Caco-2 (cell line): ENCODE data around the gene ATP5ME. TPM values are rescaled to one million over a fixed set of nuclear protein-coding genes. Genes with fewer than 3 reads are reported as not detected.

Source experiments
- BruUV-seq: library from RNA; stranded (reverse); fragments of 400-500 nt; replicated peaks from 2 replicates; lab custom pipeline; 2021; lab: Mats Ljungman, UMichigan
- CTCF ChIA-PET: fragments of 300-600 bp; sonication (Branson Sonifier 250); formaldehyde crosslinking; loops from one replicate; lab custom pipeline; 2022; ENCODE audit warnings: antibody characterized with exemption; lab: Charles Lee
- POLR2A ChIA-PET: fragments of 300-600 bp; sonication (Branson Sonifier 250); formaldehyde crosslinking; loops from one replicate; lab custom pipeline; 2022; ENCODE audit warnings: antibody characterized with exemption; lab: Charles Lee
- DNase-seq, 2 experiments: peaks; one replicate each; pipeline versions ENCODE4 v3.0.0 to v3.0.0-alpha.2; 2020 to 2022
- H3K27me3 ChIP-seq: replicated peaks from 2 replicates; pipeline ENCODE4 v1.6.0; 2011; ENCODE audit warnings: low read length; ENCODE audit not compliant: control insufficient read depth, insufficient read depth
- H3K36me3 ChIP-seq: 2 replicates; pipeline ENCODE4 v1.5.1; 2011; ENCODE audit warnings: low read length; ENCODE audit not compliant: control insufficient read depth, insufficient read depth
- H3K4me1 ChIP-seq: fragments of 250-450 bp; sonication (Bioruptor Pico); 2 replicates; pipeline ENCODE4 v1.5.1; 2020; ENCODE audit warnings: mild to moderate bottlenecking
- H3K4me3 ChIP-seq: 2 replicates; pipeline ENCODE4 v1.5.1; 2011; ENCODE audit warnings: low read depth, mild to moderate bottlenecking, control low read depth, low read length
- H3K9me3 ChIP-seq: fragments of 250-450 bp; sonication (Bioruptor Pico); 2 replicates; pipeline ENCODE4 v1.5.1; 2020; ENCODE audit warnings: mild to moderate bottlenecking, moderate library complexity
- H3K27ac Mint-ChIP-seq: one replicate; pipeline ENCODE4 v1.8.0; 2022; ENCODE audit warnings: mixed read lengths; ENCODE audit not compliant: unreplicated experiment
- H3K27me3 Mint-ChIP-seq: one replicate; pipeline ENCODE4 v1.8.0; 2022; ENCODE audit warnings: mixed read lengths; ENCODE audit not compliant: insufficient read depth, unreplicated experiment
- H3K36me3 Mint-ChIP-seq: one replicate; pipeline ENCODE4 v1.8.0; 2022; ENCODE audit warnings: mild to moderate bottlenecking, mixed read lengths; ENCODE audit not compliant: insufficient read depth, unreplicated experiment
- H3K4me1 Mint-ChIP-seq: one replicate; pipeline ENCODE4 v1.8.0; 2022; ENCODE audit warnings: low read depth, mixed read lengths; ENCODE audit not compliant: unreplicated experiment
- H3K4me3 Mint-ChIP-seq: one replicate; pipeline ENCODE4 v1.8.0; 2022; ENCODE audit warnings: mild to moderate bottlenecking, moderate library complexity, mixed read lengths; ENCODE audit not compliant: unreplicated experiment
- H3K9me3 Mint-ChIP-seq: one replicate; pipeline ENCODE4 v1.8.0; 2022; ENCODE audit warnings: mixed read lengths; ENCODE audit not compliant: unreplicated experiment
- intact Hi-C: fragments of 100-400 bp; cut with micrococcal nuclease; formaldehyde crosslinking; loops from one replicate; pipeline ENCODE4 v1.10.0; 2022; ENCODE audit not compliant: unreplicated experiment
- total RNA-seq: library from RNA; stranded (reverse); gene quantifications from 2 replicates; pipeline ENCODE4 v1.2.3, GENCODE V29; 2022
- TF ChIP-seq, protein P1 (sequence below), 2 experiments: fragments of 200-600 bp in 1 of 2; IDR thresholded peaks; 1 replicate in 1 of 2; 2 replicates in 1 of 2; pipeline versions ENCODE4 v1.5.1 to v1.8.0; 2011 to 2022; ENCODE audit warnings: antibody characterized with exemption in 1 of 2, control low read depth in 1 of 2, inconsistent platforms in 1 of 2, low read depth in 1 of 2, low read length in 1 of 2, mild to moderate bottlenecking in 1 of 2, moderate library complexity in 1 of 2; ENCODE audit not compliant: insufficient read depth in 1 of 2, severe bottlenecking in 1 of 2, unreplicated experiment in 1 of 2

The ATP5ME gene
- total RNA-seq, 1 experiment from 2014 or later = 244 TPM

DNA sequence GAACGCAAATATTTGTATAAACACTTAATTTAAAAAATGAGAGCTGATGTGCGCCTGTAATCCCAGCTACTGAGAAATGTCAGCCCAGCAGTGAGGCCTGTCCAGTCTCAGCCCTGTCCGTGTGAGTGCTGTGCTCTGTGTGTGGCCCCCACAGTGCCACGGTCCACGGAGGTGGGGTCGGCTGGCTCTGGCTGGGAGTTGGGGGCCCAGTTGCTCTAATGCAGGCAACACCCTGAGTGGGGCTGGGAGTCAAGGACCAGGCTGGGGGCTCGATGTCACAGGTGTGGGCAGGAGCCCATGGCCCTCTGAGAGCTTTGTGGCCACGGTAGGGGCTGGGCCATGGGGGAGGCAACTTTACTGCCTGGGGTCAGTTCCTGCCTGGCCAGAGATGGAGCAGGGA, 44.4 kb upstream of the ATP5ME start:
- Mint-ChIP-seq H3K27ac (no peak overlapping the region), H3K9me3 (no peaks in the 10 kb centered on the region), H3K27me3 (no peaks in the 10 kb centered on the region), H3K4me1 (no peaks in the 10 kb centered on the region), H3K36me3 (peaks cover 47% of the 10 kb centered on the region), H3K4me3 (no peak overlapping the region)
- POLR2A ChIA-PET = no interaction called here
- BruUV-seq = no TSS peak
- Histone ChIP-seq H3K4me1 (no peaks in the 10 kb centered on the region), H3K4me3 (no peak overlapping the region), H3K36me3 (peaks cover 3% of the 10 kb centered on the region; the same call in 1 of the 2 replicates), H3K9me3 (no peaks in the 10 kb centered on the region), H3K27me3 (no peaks in the 10 kb centered on the region)
- CTCF ChIA-PET = no interaction called here
- TF ChIP-seq, protein P1, sequence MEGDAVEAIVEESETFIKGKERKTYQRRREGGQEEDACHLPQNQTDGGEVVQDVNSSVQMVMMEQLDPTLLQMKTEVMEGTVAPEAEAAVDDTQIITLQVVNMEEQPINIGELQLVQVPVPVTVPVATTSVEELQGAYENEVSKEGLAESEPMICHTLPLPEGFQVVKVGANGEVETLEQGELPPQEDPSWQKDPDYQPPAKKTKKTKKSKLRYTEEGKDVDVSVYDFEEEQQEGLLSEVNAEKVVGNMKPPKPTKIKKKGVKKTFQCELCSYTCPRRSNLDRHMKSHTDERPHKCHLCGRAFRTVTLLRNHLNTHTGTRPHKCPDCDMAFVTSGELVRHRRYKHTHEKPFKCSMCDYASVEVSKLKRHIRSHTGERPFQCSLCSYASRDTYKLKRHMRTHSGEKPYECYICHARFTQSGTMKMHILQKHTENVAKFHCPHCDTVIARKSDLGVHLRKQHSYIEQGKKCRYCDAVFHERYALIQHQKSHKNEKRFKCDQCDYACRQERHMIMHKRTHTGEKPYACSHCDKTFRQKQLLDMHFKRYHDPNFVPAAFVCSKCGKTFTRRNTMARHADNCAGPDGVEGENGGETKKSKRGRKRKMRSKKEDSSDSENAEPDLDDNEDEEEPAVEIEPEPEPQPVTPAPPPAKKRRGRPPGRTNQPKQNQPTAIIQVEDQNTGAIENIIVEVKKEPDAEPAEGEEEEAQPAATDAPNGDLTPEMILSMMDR (IDR thresholded peaks at IDR 0.05; ENCODE audit: insufficient read depth in 1 of 2, low read depth in 1 of 2, low read length in 1 of 2, severe bottlenecking in 1 of 2, unreplicated experiment in 1 of 2) = no peak
- intact Hi-C loops = no loop called here
- DNase-seq = no peak

DNA sequence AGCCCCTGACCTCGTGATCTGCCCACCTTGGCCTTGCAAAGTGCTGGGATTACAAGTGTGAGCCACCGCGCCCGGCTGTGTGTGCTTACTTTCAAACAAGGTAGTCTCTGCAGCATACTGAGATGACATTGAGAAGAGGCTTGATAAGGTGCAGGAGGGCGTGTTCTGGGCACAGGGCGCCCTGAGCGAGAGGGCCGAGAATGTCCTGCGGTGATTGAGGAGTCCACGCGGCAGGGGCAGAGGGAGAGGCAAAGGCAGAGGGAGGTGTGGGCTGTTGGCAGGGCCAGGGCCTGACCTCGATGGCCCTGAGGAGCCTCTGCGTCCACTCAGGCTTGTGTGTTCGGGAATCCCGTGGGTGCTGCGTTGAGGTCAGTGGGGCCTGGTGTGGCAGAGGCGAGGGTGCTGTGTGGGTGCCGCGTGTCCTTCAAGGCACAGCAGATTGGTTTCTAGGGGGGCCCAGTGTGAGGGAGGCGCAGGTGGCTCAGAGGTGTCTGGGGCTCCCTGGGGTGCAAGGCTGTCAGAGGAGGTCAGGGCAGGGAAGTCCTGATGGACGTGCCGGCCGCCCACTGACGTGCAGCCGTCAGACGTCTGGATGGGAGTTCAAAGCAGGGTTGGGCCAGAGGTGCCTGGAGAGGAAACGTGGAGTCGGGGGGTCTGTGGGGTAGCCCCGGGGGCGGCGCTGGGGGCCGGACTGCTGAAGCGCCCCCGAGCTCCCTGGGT, 43.7 kb upstream of the ATP5ME start:
- Mint-ChIP-seq H3K4me1 (no peaks in the 10 kb centered on the region), H3K27me3 (no peaks in the 10 kb centered on the region), H3K36me3 (peaks cover 41% of the 10 kb centered on the region), H3K9me3 (no peaks in the 10 kb centered on the region), H3K27ac (no peak overlapping the region), H3K4me3 (no peak overlapping the region)
- POLR2A ChIA-PET = interaction anchor here (0.6 kb wide), 1 partner anchor 47 kb away, joined by 6 read pairs; no protein-coding TSS in a partner anchor
- H3K4me1 ChIP-seq = no peaks in the 10 kb centered on the region
- TF ChIP-seq, protein P1 (IDR thresholded peaks at IDR 0.05; ENCODE audit: insufficient read depth in 1 of 2, low read depth in 1 of 2, low read length in 1 of 2, severe bottlenecking in 1 of 2, unreplicated experiment in 1 of 2) = no peak
- no peak overlapping the region for H3K4me3 ChIP-seq
- no peaks in the 10 kb centered on the region for H3K27me3 ChIP-seq
- CTCF ChIA-PET = no interaction called here
- no TSS peak for BruUV-seq
- intact Hi-C loops = no loop called here
- H3K36me3 ChIP-seq = peaks cover 3% of the 10 kb centered on the region; the same call in 1 of the 2 replicates
- no peak for DNase-seq
- H3K9me3 ChIP-seq = no peaks in the 10 kb centered on the region

DNA sequence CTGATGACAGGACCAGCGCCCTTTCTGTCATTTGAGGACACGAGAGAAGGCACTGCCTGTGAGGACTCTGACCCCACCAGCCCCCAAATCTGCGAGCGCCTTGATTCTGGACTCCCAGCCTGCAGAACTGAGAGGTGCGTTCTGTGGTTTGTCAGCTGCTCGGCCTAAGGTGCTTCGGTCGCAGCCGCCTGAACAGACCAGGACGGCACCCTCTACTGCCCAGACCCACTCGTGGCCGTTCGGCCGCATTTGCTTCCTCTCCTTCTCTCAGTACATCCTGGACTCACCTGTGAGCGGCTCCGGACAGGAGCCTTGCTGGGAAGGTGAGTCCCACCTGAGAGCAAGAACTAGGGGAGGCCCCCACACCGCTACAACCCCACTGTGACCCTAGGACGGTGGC, 40.0 kb upstream of the ATP5ME start:
- Mint-ChIP-seq H3K27me3 (no peaks in the 10 kb centered on the region), H3K4me3 (no peak overlapping the region), H3K4me1 (no peaks in the 10 kb centered on the region), H3K36me3 (peaks cover 31% of the 10 kb centered on the region), H3K9me3 (no peaks in the 10 kb centered on the region), H3K27ac (no peak overlapping the region)
- intact Hi-C loops = no loop called here
- BruUV-seq = no TSS peak
- no peaks in the 10 kb centered on the region; the same call in 1 of the 2 replicates for H3K36me3 ChIP-seq
- no peaks in the 10 kb centered on the region for H3K27me3 ChIP-seq
- no peaks in the 10 kb centered on the region for H3K4me1 ChIP-seq
- TF ChIP-seq, protein P1 (IDR thresholded peaks at IDR 0.05; ENCODE audit: insufficient read depth in 1 of 2, low read depth in 1 of 2, low read length in 1 of 2, severe bottlenecking in 1 of 2, unreplicated experiment in 1 of 2) = no peak
- no peak overlapping the region for H3K4me3 ChIP-seq
- CTCF ChIA-PET = no interaction called here
- POLR2A ChIA-PET = interaction anchor here (0.6 kb wide), 1 partner anchor 87 kb away, joined by 4 read pairs; no protein-coding TSS in a partner anchor
- no peaks in the 10 kb centered on the region for H3K9me3 ChIP-seq
- DNase-seq = no peak
